Esophagus squamous epithelium (tissue), 5 donors: ENCODE data around the gene TXNRD1. TPM values are rescaled to one million over a fixed set of nuclear protein-coding genes. Genes with fewer than 3 reads are reported as not detected.

Source experiments
- DNase-seq: peaks from one replicate; lab custom pipeline; 2025; lab: John Stamatoyannopoulos, UW
- H3K27ac ChIP-seq, 4 donors: fragments of 200-600 bp; sonication (generic); one replicate each; pipeline ENCODE4 v1.5.1; 2016 to 2019; ENCODE audit warnings: mild to moderate bottlenecking in 1 of 4
- H3K27me3 ChIP-seq, 4 donors: fragments of 200-600 bp; sonication (generic); 1 replicate in 3 of 4; 2 replicates in 1 of 4; pipeline versions ENCODE4 v1.5.1 to v1.6.0; 2017 to 2021; ENCODE audit warnings: antibody characterized with exemption in 1 of 4
- H3K36me3 ChIP-seq, 3 donors: fragments of 200-600 bp; sonication (generic); one replicate each; pipeline ENCODE4 v1.5.1; 2016 to 2019
- H3K4me1 ChIP-seq, 3 donors: fragments of 200-600 bp; sonication (generic); one replicate each; pipeline ENCODE4 v1.5.1; 2017 to 2019
- H3K4me3 ChIP-seq, 4 donors: fragments of 200-600 bp; sonication (generic); 1 replicate in 3 of 4; 2 replicates in 1 of 4; pipeline ENCODE4 v1.5.1; 2016 to 2019; ENCODE audit warnings: mild to moderate bottlenecking in 2 of 4, moderate library complexity in 1 of 4
- H3K9me3 ChIP-seq, 3 donors: fragments of 200-600 bp; sonication (generic); one replicate each; pipeline ENCODE4 v1.5.1; 2016 to 2019
- CTCF ChIP-seq, 6 experiments: fragments of 450-650 bp in 4 of 6; fragments of 200-600 bp in 2 of 6; sonication (generic) in 2 of 6; IDR thresholded peaks; one replicate each; pipeline ENCODE4 v1.5.1; 2016 to 2019; ENCODE audit warnings: antibody characterized with exemption in 6 of 6, mild to moderate bottlenecking in 4 of 6, moderate library complexity in 4 of 6
- POLR2A ChIP-seq, 4 donors: fragments of 450-650 bp; IDR thresholded peaks; one replicate each; pipeline ENCODE4 v1.6.1; 2017; ENCODE audit warnings: antibody characterized with exemption in 4 of 4, mild to moderate bottlenecking in 4 of 4, moderate library complexity in 3 of 4
- WGBS, 2 donors: methylation state at CpG; one replicate each; pipeline ENCODE4 v1.1.5; 2018; 5-methylcytosine and 5-hydroxymethylcytosine counted together
- intact Hi-C: fragments of 100-400 bp; cut with DNase I; formaldehyde crosslinking; loops from one replicate; pipeline ENCODE4 v1.15.0; 2022
- total RNA-seq, 4 donors: library from RNA; depleted of rRNA; stranded (reverse); fragments of >200 nt; gene quantifications; one replicate each; pipeline ENCODE4 v1.1.0, GENCODE V29; 2016
- donor health status: DM: yes; HTN: yes; CAD: no.

TXNRD1 gene
- total RNA-seq, 4 donors from 2014 or later, result 40.6 to 125 (median 82.0) TPM

GRCh38 chr12:104342147-104342546 is 126.6 kb downstream of the TXNRD1 start:
- no peak overlapping the region for H3K4me3 ChIP-seq
- no peaks in the 10 kb centered on the region for H3K9me3 ChIP-seq
- WGBS, 2 donors, result 82 to 92% methylated on average over 2 of the region's 2 CpGs
- no peak overlapping the region for H3K27ac ChIP-seq
- intact Hi-C loops, result no loop called here
- no peaks in the 10 kb centered on the region for H3K27me3 ChIP-seq
- peaks cover 19 to 98% (median 35%) of the 10 kb centered on the region in 3 donors for H3K36me3 ChIP-seq
- peaks cover 0 to 28% (median 4%) of the 10 kb centered on the region in 3 donors for H3K4me1 ChIP-seq
- no peak for DNase-seq
- TF ChIP-seq CTCF (IDR thresholded peaks at IDR 0.05) (no peak), POLR2A (IDR thresholded peaks at IDR 0.05) (no peak)

GRCh38 chr12:104342635-104343249 is 127.2 kb downstream of the TXNRD1 start:
- 87 to 89% methylated on average over 12 of the region's 12 CpGs for WGBS, 2 donors
- intact Hi-C loops, result no loop called here
- no peak overlapping the region for H3K27ac ChIP-seq
- no peak for DNase-seq
- H3K4me3 ChIP-seq, result no peak overlapping the region
- H3K27me3 ChIP-seq, result no peaks in the 10 kb centered on the region
- H3K36me3 ChIP-seq, result peaks cover 15 to 98% (median 35%) of the 10 kb centered on the region in 3 donors
- peaks cover 0 to 28% (median 4%) of the 10 kb centered on the region in 3 donors for H3K4me1 ChIP-seq
- TF ChIP-seq CTCF (IDR thresholded peaks at IDR 0.05), result no peak
- TF ChIP-seq POLR2A (IDR thresholded peaks at IDR 0.05), result no peak
- no peaks in the 10 kb centered on the region for H3K9me3 ChIP-seq

- H3K4me3 ChIP-seq, result no peak overlapping the region
- DNase-seq, result no peak
- H3K27ac ChIP-seq, result no peak overlapping the region
- H3K27me3 ChIP-seq, result no peaks in the 10 kb centered on the region
- 86 to 89% methylated on average over 2 of the region's 2 CpGs for WGBS, 2 donors
- no peaks in the 10 kb centered on the region for H3K9me3 ChIP-seq
- intact Hi-C loops, result no loop called here
- peaks cover 23 to 98% (median 38%) of the 10 kb centered on the region in 3 donors for H3K36me3 ChIP-seq
- TF ChIP-seq POLR2A (IDR thresholded peaks at IDR 0.05) (no peak), CTCF (IDR thresholded peaks at IDR 0.05) (no peak)
- peaks cover 0 to 20% (median 3%) of the 10 kb centered on the region in 3 donors for H3K4me1 ChIP-seq
These were observed 129.1 kb downstream of the TXNRD1 start for GRCh38 chr12:104344682-104345081.

GRCh38 chr12:104345234-104346066 is 129.9 kb downstream of the TXNRD1 start:
- intact Hi-C loops, result no loop called here
- 92 to 96% methylated on average over 7 of the region's 7 CpGs for WGBS, 2 donors

More at GRCh38 chr12:104345234-104346066, 129.9 kb downstream of the TXNRD1 start:
- Histone ChIP-seq H3K36me3 (peaks cover 23 to 98% (median 34%) of the 10 kb centered on the region in 3 donors), H3K4me1 (peaks cover 0 to 13% (median 0%) of the 10 kb centered on the region in 3 donors), H3K27ac (no peak overlapping the region), H3K27me3 (no peaks in the 10 kb centered on the region), H3K4me3 (no peak overlapping the region), H3K9me3 (no peaks in the 10 kb centered on the region)
- DNase-seq, result no peak
- TF ChIP-seq POLR2A (IDR thresholded peaks at IDR 0.05) (no peak), CTCF (IDR thresholded peaks at IDR 0.05) (no peak)
